Measurements from ENCODE around the gene RANBP17.

Gene RANBP17

DNA sequence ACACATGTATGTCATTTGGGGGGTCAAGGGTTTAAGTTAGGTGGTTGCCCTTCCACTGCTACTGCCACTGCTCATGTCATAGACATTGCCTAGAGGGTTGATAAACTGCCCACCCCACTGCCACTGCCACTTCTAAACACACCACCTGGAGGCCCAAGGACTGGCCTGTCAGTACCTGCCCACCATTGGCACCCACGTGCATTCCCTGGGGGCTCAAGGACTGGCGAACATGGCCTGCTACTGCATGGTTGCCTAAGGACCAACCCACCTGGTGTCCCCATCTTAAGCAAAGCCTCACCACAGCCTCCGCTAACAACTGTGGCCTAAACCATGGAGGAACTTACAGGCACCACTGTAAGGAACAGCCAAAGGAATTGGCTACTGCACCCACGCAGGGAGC lies 261.6 kb downstream of the RANBP17 start:
- Histone ChIP-seq H3K4me1 (no peaks in the 10 kb centered on the region), H3K27ac (no peak overlapping the region), H4K20me1 (no peaks in the 10 kb centered on the region), H3K9ac (no peak overlapping the region), H3K27me3 (no peaks in the 10 kb centered on the region), H3K4me2 (no peak overlapping the region), H3K9me3 (replicated peaks in 1 of 11) (peaks cover 0 to 11% (median 0%) of the 10 kb centered on the region in 11 experiments; a peak in 5 of 22 replicates), H3K4me3 (no peak overlapping the region), H3K36me3 (no peaks in the 10 kb centered on the region)
- no peak for TF ChIP-seq Cebpa-rat (IDR thresholded peaks at IDR 0.05)

DNA sequence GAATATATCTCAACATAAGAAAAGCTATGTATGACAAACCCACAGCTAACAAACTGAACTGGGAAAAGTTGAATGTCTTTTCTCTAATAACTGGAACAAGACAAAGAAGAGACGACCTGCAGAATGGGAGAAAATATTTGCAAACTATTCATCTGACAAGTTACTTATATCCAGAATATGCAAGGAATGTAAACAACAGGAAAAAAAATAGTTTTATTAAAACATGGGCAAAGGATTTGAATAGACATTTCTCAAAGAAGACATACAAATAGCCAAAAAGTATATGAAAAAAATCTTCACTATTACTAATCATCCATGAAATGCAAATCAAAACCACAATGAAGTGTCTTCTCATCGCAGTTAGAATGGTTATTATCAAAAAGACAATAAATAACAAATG lies 265.5 kb downstream of the RANBP17 start:
- Histone ChIP-seq H3K9ac (no peak overlapping the region), H3K4me3 (no peak overlapping the region), H3K36me3 (no peaks in the 10 kb centered on the region), H3K27me3 (no peaks in the 10 kb centered on the region), H4K20me1 (no peaks in the 10 kb centered on the region), H3K9me3 (replicated peaks in 1 of 11) (peaks cover 0 to 5% (median 0%) of the 10 kb centered on the region in 11 experiments; a peak in 1 of 22 replicates), H3K4me1 (no peaks in the 10 kb centered on the region), H3K27ac (no peak overlapping the region), H3K4me2 (no peak overlapping the region)
- no peak for TF ChIP-seq Cebpa-rat (IDR thresholded peaks at IDR 0.05)

DNA sequence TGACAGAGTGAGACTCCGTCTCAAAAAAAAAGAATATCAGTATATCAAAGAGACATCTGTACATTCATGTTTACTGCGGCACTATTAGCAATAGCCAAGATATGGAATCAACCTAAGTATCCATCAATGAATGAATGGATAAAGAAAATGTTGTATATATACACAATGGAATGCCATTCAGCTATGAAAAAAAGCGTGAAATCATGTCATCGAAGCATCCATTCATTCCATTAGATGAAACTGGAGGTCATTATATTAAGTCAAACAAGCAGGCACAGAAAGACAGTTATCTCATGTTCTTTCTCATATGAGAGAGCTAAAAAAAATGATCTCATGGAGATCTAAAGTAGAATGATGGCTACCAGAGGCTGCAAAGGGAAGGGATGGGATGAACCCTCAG lies 266.3 kb downstream of the RANBP17 start:
- H3K4me2 ChIP-seq: no peak overlapping the region
- TF ChIP-seq Cebpa-rat (IDR thresholded peaks at IDR 0.05): no peak

DNA sequence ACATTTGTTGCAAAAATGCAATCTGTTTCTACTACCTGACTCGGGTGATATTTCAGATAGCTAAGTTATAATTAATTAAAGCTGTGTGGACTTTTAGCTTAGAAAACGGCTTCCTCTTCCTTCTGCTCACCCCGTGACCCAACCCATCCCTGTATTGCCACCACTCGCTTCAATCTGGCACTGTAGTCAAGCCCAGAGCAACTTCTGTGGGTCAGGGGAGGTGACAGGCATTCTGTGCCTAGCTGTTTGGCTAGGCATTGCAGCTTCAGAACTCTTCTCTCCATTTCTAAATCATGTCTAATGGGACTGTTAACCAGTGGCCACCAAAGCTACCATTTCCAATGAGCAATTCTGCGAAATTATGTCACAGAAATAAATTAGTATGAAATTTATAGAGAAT lies 267.5 kb downstream of the RANBP17 start:
- Histone ChIP-seq H4K20me1 (no peaks in the 10 kb centered on the region), H3K9ac (no peak overlapping the region), H3K27ac (no peak overlapping the region), H3K4me2 (no peak overlapping the region), H3K4me3 (no peak overlapping the region), H3K9me3 (replicated peaks in 1 of 11) (peaks cover 0 to 5% (median 0%) of the 10 kb centered on the region in 11 experiments; a peak in 1 of 22 replicates), H3K4me1 (no peaks in the 10 kb centered on the region), H3K27me3 (no peaks in the 10 kb centered on the region), H3K36me3 (no peaks in the 10 kb centered on the region)
- no peak for TF ChIP-seq Cebpa-rat (IDR thresholded peaks at IDR 0.05)

More for the DNA sequence above, 266.3 kb downstream of the RANBP17 start:
- no peaks in the 10 kb centered on the region for H3K36me3 ChIP-seq
- no peak overlapping the region for H3K9ac ChIP-seq
- H3K9me3 ChIP-seq (replicated peaks in 1 of 11): peaks cover 0 to 5% (median 0%) of the 10 kb centered on the region in 11 experiments; a peak in 1 of 22 replicates
- no peaks in the 10 kb centered on the region for H3K4me1 ChIP-seq
- no peak overlapping the region for H3K27ac ChIP-seq
- H4K20me1 ChIP-seq: no peaks in the 10 kb centered on the region
- no peak overlapping the region for H3K4me3 ChIP-seq
- H3K27me3 ChIP-seq: no peaks in the 10 kb centered on the region

DNA sequence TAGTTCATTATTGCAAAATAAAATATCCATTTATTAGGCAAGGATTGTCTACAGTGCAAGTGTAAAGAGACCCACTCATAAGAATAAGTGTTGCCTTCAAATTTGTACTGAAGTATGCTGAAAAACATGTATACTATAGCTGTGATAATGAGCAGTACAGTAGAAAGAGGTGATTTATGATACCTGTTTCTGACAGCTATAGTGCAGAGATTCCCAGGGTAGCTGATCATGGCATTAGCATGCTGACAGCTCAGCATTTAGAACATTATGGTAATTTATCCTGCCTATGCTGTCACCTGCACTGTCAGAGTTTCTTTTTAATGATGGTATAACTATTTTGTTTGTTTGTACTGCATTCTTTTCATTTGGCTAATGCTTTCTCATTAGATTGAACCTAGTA lies 269.7 kb downstream of the RANBP17 start:
- no peak overlapping the region for H3K27ac ChIP-seq
- H3K27me3 ChIP-seq: no peaks in the 10 kb centered on the region
- no peaks in the 10 kb centered on the region for H3K9me3 ChIP-seq (replicated peaks in 1 of 11)
- no peak overlapping the region for H3K9ac ChIP-seq
- no peaks in the 10 kb centered on the region for H3K36me3 ChIP-seq
- H3K4me3 ChIP-seq: no peak overlapping the region
- no peaks in the 10 kb centered on the region for H4K20me1 ChIP-seq
- H3K4me2 ChIP-seq: no peak overlapping the region
- TF ChIP-seq Cebpa-rat (IDR thresholded peaks at IDR 0.05): no peak
- H3K4me1 ChIP-seq: no peaks in the 10 kb centered on the region

DNA sequence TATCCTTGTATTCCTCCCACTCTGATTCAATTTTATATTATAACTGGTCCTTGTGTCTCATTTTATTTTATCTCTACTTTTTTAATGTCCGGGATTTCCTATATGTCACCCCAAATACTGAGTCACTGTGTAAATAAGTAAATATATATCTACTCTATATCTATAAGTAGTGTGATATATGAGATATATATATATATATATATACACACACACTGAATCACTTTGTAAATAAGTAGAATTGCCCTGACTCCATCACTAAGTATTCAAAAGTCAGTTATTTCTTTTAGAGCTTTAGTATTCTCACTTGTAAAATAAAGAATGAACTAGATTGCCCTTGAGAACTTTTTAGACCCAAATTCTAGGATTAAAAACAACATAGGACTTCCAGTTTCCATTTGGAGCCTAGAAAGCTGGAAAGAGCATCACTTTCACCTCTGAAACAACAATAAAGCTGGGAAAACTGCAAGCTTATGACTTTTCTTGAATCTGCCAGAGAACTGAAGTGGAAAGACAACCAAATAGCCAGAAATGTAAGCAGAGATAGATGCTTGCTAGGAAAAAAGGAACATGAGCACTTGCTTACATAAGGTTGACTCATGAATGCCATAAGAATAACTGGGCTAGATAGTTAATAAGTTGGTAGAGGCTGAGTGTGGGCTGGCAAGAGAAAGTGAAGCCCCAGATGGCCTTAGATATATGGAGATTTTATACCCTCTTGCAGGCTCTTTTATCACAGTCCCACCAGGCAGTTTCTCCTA lies 276.1 kb downstream of the RANBP17 start:
- no peak overlapping the region for H3K4me3 ChIP-seq
- H3K4me1 ChIP-seq: no peaks in the 10 kb centered on the region
- no peaks in the 10 kb centered on the region for H3K27me3 ChIP-seq
- no peaks in the 10 kb centered on the region for H3K9me3 ChIP-seq (replicated peaks in 1 of 11)
- H3K4me2 ChIP-seq: no peak overlapping the region
- no peak overlapping the region for H3K27ac ChIP-seq
- no peak overlapping the region for H3K9ac ChIP-seq
- no peak for TF ChIP-seq Cebpa-rat (IDR thresholded peaks at IDR 0.05)
- H3K36me3 ChIP-seq: no peaks in the 10 kb centered on the region
- no peaks in the 10 kb centered on the region for H4K20me1 ChIP-seq

DNA sequence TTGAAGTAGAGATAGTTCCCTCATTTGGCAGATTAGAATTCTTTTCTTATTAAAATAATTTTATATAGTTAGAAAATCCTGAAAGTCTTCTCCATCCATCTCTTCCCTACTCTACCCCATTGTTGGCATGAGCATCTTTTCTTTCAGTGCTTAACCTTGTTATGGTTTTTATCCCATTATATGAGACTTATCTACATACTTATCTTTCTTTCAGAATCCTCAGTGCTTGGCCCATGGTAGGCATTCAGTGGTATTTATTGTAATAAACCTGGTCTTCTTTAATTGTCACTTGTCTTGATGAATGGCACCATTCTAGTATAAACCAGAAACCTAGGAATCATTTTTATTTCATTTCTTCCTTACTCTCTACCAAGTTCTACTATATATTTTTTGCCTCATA lies 277.4 kb downstream of the RANBP17 start:
- Histone ChIP-seq H3K4me3 (no peak overlapping the region), H4K20me1 (no peaks in the 10 kb centered on the region), H3K9me3 (replicated peaks in 1 of 11) (no peaks in the 10 kb centered on the region), H3K27ac (no peak overlapping the region), H3K4me2 (no peak overlapping the region), H3K27me3 (no peaks in the 10 kb centered on the region), H3K36me3 (no peaks in the 10 kb centered on the region), H3K9ac (no peak overlapping the region), H3K4me1 (no peaks in the 10 kb centered on the region)
- no peak for TF ChIP-seq Cebpa-rat (IDR thresholded peaks at IDR 0.05)

DNA sequence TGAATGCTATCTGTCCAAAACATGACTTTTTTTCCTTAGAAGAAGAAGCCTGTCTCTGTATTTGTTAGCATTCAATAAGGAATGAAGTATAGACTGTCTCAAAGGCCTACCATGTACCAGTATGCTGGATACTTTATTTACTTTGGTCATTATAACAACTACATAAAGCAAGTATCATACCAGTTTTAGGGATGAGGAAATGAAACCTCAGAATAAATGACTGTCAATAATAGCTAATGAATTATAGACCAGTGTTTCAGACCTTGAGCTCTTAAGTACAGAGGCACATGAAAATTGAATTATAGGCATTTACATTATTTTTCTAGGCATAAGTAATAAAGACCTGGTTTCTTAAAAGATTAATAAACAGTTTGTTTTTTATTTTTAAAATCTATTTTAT lies 280.8 kb downstream of the RANBP17 start:
- Histone ChIP-seq H3K4me2 (no peak overlapping the region), H3K9ac (no peak overlapping the region), H3K27ac (no peak overlapping the region), H4K20me1 (no peaks in the 10 kb centered on the region), H3K36me3 (no peaks in the 10 kb centered on the region), H3K27me3 (no peaks in the 10 kb centered on the region), H3K4me3 (no peak overlapping the region), H3K9me3 (replicated peaks in 1 of 11) (no peaks in the 10 kb centered on the region), H3K4me1 (no peaks in the 10 kb centered on the region)
- TF ChIP-seq Cebpa-rat (IDR thresholded peaks at IDR 0.05): no peak

DNA sequence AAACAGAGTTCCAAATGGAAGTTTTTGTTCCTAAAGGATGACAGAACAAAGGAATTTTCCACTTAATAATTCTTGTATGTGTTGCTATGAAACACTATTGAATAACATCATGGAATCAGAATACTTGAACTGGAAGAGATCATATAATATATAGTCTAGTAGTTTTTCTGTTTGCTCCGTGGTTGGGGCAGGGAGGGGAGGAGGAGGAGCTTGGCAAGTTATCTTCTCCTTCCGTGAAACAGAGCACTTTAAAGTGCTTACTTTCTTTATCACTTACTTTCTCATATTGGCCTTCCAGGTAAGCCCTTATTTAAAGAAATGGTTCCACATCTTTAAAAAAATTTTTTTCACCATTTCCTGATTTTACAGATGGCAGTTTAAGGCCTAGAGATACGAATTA lies 281.4 kb downstream of the RANBP17 start:
- Histone ChIP-seq H3K27ac (no peak overlapping the region), H3K4me3 (no peak overlapping the region), H3K4me1 (no peaks in the 10 kb centered on the region), H3K27me3 (no peaks in the 10 kb centered on the region), H3K4me2 (no peak overlapping the region), H4K20me1 (no peaks in the 10 kb centered on the region), H3K36me3 (no peaks in the 10 kb centered on the region), H3K9ac (no peak overlapping the region), H3K9me3 (replicated peaks in 1 of 11) (no peaks in the 10 kb centered on the region)
- TF ChIP-seq Cebpa-rat (IDR thresholded peaks at IDR 0.05): no peak

DNA sequence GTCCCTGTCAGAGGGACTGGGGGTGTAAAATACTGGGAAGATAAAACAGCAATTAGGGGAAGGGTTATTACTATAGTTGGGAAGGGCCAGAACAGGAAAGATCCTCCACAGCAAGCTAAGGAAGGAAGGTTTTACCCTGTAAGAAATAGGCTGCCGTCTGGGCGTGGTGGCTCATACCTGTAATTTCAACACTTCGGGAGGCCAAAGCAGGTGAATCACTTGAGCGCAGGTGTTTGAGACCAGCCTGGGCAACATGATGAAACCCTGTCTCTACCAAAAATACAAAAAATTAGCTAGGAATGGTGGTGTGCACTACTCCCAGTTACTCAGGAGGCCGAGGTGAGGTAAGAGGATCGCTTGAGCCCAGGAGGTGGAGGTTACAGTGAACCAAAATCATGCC lies 282.1 kb downstream of the RANBP17 start:
- Histone ChIP-seq H4K20me1 (no peaks in the 10 kb centered on the region), H3K4me1 (no peaks in the 10 kb centered on the region), H3K27ac (no peak overlapping the region), H3K9ac (no peak overlapping the region), H3K4me2 (no peak overlapping the region), H3K27me3 (no peaks in the 10 kb centered on the region), H3K36me3 (no peaks in the 10 kb centered on the region), H3K4me3 (no peak overlapping the region), H3K9me3 (replicated peaks in 1 of 11) (no peaks in the 10 kb centered on the region)
- TF ChIP-seq Cebpa-rat (IDR thresholded peaks at IDR 0.05): no peak

All from BLaER1 treated with 17β-estradiol and CSF1 and Interleukin-3, amounts not matched to agents 10 nM and 100 nM (cell line).